ENCODE data around the gene SLC27A1.

- TF ChIP-seq CTCF (IDR thresholded peaks at IDR 0.05; ENCODE audit: low read depth, low read length, missing input control) (no peak), GABPA (IDR thresholded peaks at IDR 0.05 in 1 of 2, conservative IDR thresholded peaks at IDR 0.05 in 1 of 2) (no peak), MAX (IDR thresholded peaks at IDR 0.05) (no peak), HNF4A (conservative IDR thresholded peaks at IDR 0.05) (no peak)
These were observed 19.2 kb downstream of the SLC27A1 start for GRCh38 chr19:17489392-17490030.

Measured in liver (tissue), 3 donors.